Measurements from ENCODE around the gene REC8.

Gene REC8

DNA sequence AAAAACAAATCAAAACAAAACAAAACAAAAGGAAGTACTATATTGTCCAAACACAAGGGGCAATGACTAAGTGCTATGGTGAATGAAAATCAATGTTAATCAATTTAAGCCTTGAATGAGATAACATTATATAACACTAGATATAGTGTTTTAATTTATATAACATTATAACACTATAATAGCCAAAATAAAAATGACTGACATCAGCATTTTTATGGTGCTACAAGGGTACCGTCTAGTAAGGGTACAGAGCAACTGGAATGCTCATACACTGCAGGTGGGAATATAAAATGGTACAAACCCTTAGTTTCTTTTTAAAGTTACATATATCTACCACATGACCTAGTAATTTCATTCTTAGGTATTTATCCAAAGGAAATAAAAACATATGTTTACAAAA is 54.6 kb downstream of the REC8 start:
- no peak for TF ChIP-seq CTCF (IDR thresholded peaks at IDR 0.05)

- TF ChIP-seq CTCF (IDR thresholded peaks at IDR 0.05) = no peak
Observed at GRCh38 chr14:24228902-24229301, 57.0 kb downstream of the REC8 start.
